ENCODE data around the gene MTG2. TPM values are rescaled to one million over a fixed set of nuclear protein-coding genes. Genes with fewer than 3 reads are reported as not detected.

Gene MTG2
- total RNA-seq, 1 donor from 2014 or later = 42.1 TPM

GRCh38 chr20:62232194-62232593, 49.4 kb downstream of the MTG2 start:
- intact Hi-C loops (cut with micrococcal nuclease) = loop anchor here (10.0 kb wide), 1 partner anchor 703 kb away; the partner anchor contains the start of gene GID8

GRCh38 chr20:62232770-62233645, 50.2 kb downstream of the MTG2 start:
- intact Hi-C loops (cut with micrococcal nuclease) = loop anchor here (10.0 kb wide), 1 partner anchor 702 kb away; the partner anchor contains the start of gene GID8

- intact Hi-C loops (cut with micrococcal nuclease) = loop anchor here (10.0 kb wide), 1 partner anchor 701 kb away; the partner anchor contains the start of gene GID8
Observed at GRCh38 chr20:62233684-62234083, 50.9 kb downstream of the MTG2 start.

GRCh38 chr20:62234339-62234738, 51.5 kb downstream of the MTG2 start:
- intact Hi-C loops (cut with micrococcal nuclease) = loop anchor here (10.0 kb wide), 1 partner anchor 700 kb away; the partner anchor contains the start of gene GID8

GRCh38 chr20:62235001-62235776, 52.4 kb downstream of the MTG2 start:
- intact Hi-C loops (cut with micrococcal nuclease) = loop anchor here (5.0 to 10.0 kb wide), 2 partner anchors 557 to 700 kb away; partner anchors contain the start of gene GID8

- intact Hi-C loops (cut with micrococcal nuclease) = loop anchor here (5.0 to 10.0 kb wide), 2 partner anchors 557 to 699 kb away; partner anchors contain the start of gene GID8
Observed at GRCh38 chr20:62235777-62236157, 52.9 kb downstream of the MTG2 start.

GRCh38 chr20:62236200-62236599, 53.4 kb downstream of the MTG2 start:
- intact Hi-C loops (cut with micrococcal nuclease) = loop anchor here (5.0 to 10.0 kb wide), 2 partner anchors 556 to 699 kb away; partner anchors contain the start of gene GID8

- intact Hi-C loops (cut with micrococcal nuclease) = loop anchor here (5.0 to 10.0 kb wide), 2 partner anchors 555 to 698 kb away; partner anchors contain the start of gene GID8
Observed at GRCh38 chr20:62236766-62237513, 54.1 kb downstream of the MTG2 start.

- intact Hi-C loops (cut with micrococcal nuclease) = loop anchor here (5.0 to 10.0 kb wide), 2 partner anchors 555 to 697 kb away; partner anchors contain the start of gene GID8
Observed at GRCh38 chr20:62237514-62237800, 54.6 kb downstream of the MTG2 start.

- intact Hi-C loops (cut with micrococcal nuclease) = loop anchor here (1.0 to 10.0 kb wide), 11 partner anchors 18 to 697 kb away; partner anchors contain the start of genes ADRM1, GID8, HRH3 and LSM14B
Observed at GRCh38 chr20:62237801-62238568, 55.2 kb downstream of the MTG2 start, which contains the start of gene OSBPL2. Gene OSBPL2, plus strand, starts transcription at chr20:62238521. Its CDS starts 17,664 bp downstream, at chr20:62256185.

GRCh38 chr20:62238569-62239277, 55.9 kb downstream of the MTG2 start:
- intact Hi-C loops (cut with micrococcal nuclease) = loop anchor here (1.0 to 10.0 kb wide), 11 partner anchors 18 to 696 kb away; partner anchors contain the start of genes ADRM1, GID8, HRH3 and LSM14B

- intact Hi-C loops (cut with micrococcal nuclease) = loop anchor here (2.0 to 10.0 kb wide), 3 partner anchors 97 to 695 kb away; partner anchors contain the start of genes GID8, PSMA7 and SS18L1
Observed at GRCh38 chr20:62239278-62239879, 56.6 kb downstream of the MTG2 start.

GRCh38 chr20:62240020-62240685, 57.3 kb downstream of the MTG2 start:
- intact Hi-C loops (cut with micrococcal nuclease) = no loop called here

GRCh38 chr20:62241506-62241905, 58.7 kb downstream of the MTG2 start:
- intact Hi-C loops (cut with micrococcal nuclease) = no loop called here

- intact Hi-C loops (cut with micrococcal nuclease) = no loop called here
Observed at GRCh38 chr20:62242176-62242575, 59.3 kb downstream of the MTG2 start.

GRCh38 chr20:62243106-62243505, 60.3 kb downstream of the MTG2 start:
- intact Hi-C loops (cut with micrococcal nuclease) = no loop called here

GRCh38 chr20:62243906-62244515, 61.2 kb downstream of the MTG2 start:
- intact Hi-C loops (cut with micrococcal nuclease) = no loop called here

- intact Hi-C loops (cut with micrococcal nuclease) = no loop called here
Observed at GRCh38 chr20:62244644-62245108, 61.8 kb downstream of the MTG2 start.

All from T-helper 1 cell treated with Interleukin-12 subunit alpha and Interleukin-12 subunit beta and Interleukin-4 antibody, amounts not matched to agents 30 ng/mL and 1 ng/mL, for 36 hours (primary cell).